Endothelial cell of umbilical vein (primary cell): ENCODE measurements around the gene EDN2. TPM values are rescaled to one million over a fixed set of nuclear protein-coding genes. Genes with fewer than 3 reads are reported as not detected.

ENCODE experiments used
- BruUV-seq: library from RNA; stranded (reverse); fragments of 400-500 nt; replicated peaks from 2 replicates; lab custom pipeline; 2021; lab: Mats Ljungman, UMichigan
- CTCF ChIA-PET: fragments of 300-600, 350-600 bp; sonication (Branson Sonifier 250); formaldehyde crosslinking; loops from one replicate; lab custom pipeline; 2021; ENCODE audit warnings: antibody characterized with exemption, inconsistent platforms; lab: Charles Lee
- POLR2A ChIA-PET: fragments of 300-600, 350-600 bp; sonication (Branson Sonifier 250); formaldehyde crosslinking; loops from one replicate; lab custom pipeline; 2021; ENCODE audit warnings: antibody characterized with exemption, inconsistent platforms; lab: Charles Lee
- DNase-seq: peaks from one replicate; pipeline ENCODE4 v3.0.0-alpha.2; 2011; ENCODE audit warnings: low read depth, low spot score
- FAIRE-seq: peaks from 2 replicates; lab custom pipeline; 2011; peaks lifted over from hg19 to GRCh38; lab: Jason Lieb, UNC
- H2AFZ ChIP-seq: 2 replicates; pipeline ENCODE4 v1.6.0; 2012; ENCODE audit warnings: low read depth, low read length, control low read depth, inconsistent platforms
- H3K27ac ChIP-seq: 2 replicates; pipeline ENCODE4 v1.5.1; 2011; ENCODE audit warnings: low read depth, mild to moderate bottlenecking, control low read depth, low read length, moderate library complexity; ENCODE audit not compliant: insufficient read depth
- H3K27me3 ChIP-seq, 2 experiments: 2 replicates each; pipeline versions ENCODE4 v1.6.0 to v1.6.1; 2011; ENCODE audit warnings: low read length in 2 of 2, mixed read lengths in 1 of 2; ENCODE audit not compliant: control insufficient read depth in 2 of 2, insufficient read depth in 2 of 2
- H3K36me3 ChIP-seq, 2 experiments: 2 replicates in 1 of 2; 3 replicates in 1 of 2; pipeline ENCODE4 v1.5.1; 2011; ENCODE audit warnings: low read length in 2 of 2, mild to moderate bottlenecking in 1 of 2, moderate library complexity in 1 of 2; ENCODE audit not compliant: control insufficient read depth in 2 of 2, insufficient read depth in 2 of 2; ENCODE audit errors: extremely low read depth in 1 of 2
- H3K4me1 ChIP-seq: 3 replicates; pipeline ENCODE4 v1.5.1; 2011; ENCODE audit warnings: mild to moderate bottlenecking, low read length; ENCODE audit not compliant: control insufficient read depth, insufficient read depth; ENCODE audit errors: extremely low read depth
- H3K4me2 ChIP-seq: 2 replicates; pipeline ENCODE4 v1.6.1; 2011; ENCODE audit warnings: low read length, control low read depth, mixed read lengths; ENCODE audit not compliant: insufficient read depth
- H3K4me3 ChIP-seq, 3 experiments: fragments of 200-600 bp in 1 of 3; sonication (generic), shearing (Covaris generic) in 1 of 3; replicated peaks in 1 of 3; 2 replicates each; pipeline ENCODE4 v1.5.1; 2011 to 2016; ENCODE audit warnings: control low read depth in 3 of 3, low read length in 3 of 3, mild to moderate bottlenecking in 2 of 3, inconsistent platforms in 1 of 3, low read depth in 1 of 3, moderate library complexity in 1 of 3; ENCODE audit not compliant: insufficient read depth in 1 of 3
- H3K79me2 ChIP-seq: 2 replicates; pipeline ENCODE4 v1.6.0; 2012; ENCODE audit warnings: low read length, inconsistent platforms; ENCODE audit not compliant: control insufficient read depth, insufficient read depth
- H3K9ac ChIP-seq: replicated peaks from 2 replicates; pipeline ENCODE3; 2011; ENCODE audit warnings: low read length, control low read depth; ENCODE audit not compliant: insufficient read depth; ENCODE audit errors: extremely low read depth
- H3K9me1 ChIP-seq: replicated peaks from 3 replicates; pipeline ENCODE4 v1.6.0; 2011; ENCODE audit warnings: mild to moderate bottlenecking, low read length; ENCODE audit not compliant: control insufficient read depth, insufficient read depth; ENCODE audit errors: extremely low read depth
- H3K9me3 ChIP-seq: replicated peaks from 2 replicates; pipeline ENCODE4 v1.5.1; 2012; ENCODE audit warnings: low read length, inconsistent platforms; ENCODE audit not compliant: control insufficient read depth, insufficient read depth
- H4K20me1 ChIP-seq: replicated peaks from 2 replicates; pipeline ENCODE3; 2011; ENCODE audit warnings: mild to moderate bottlenecking, low read length; ENCODE audit not compliant: control insufficient read depth, insufficient read depth; ENCODE audit errors: extremely low read depth
- EZH2 ChIP-seq: IDR thresholded peaks from 2 replicates; pipeline ENCODE4 v1.6.1; 2012; ENCODE audit warnings: borderline replicate concordance, low read depth, mild to moderate bottlenecking, moderate library complexity, low read length, inconsistent platforms; ENCODE audit not compliant: severe bottlenecking
- FOS ChIP-seq: IDR thresholded peaks from 2 replicates; pipeline ENCODE4 v1.6.1; 2011; ENCODE audit warnings: mild to moderate bottlenecking, low read length, moderate library complexity, borderline replicate concordance; ENCODE audit not compliant: insufficient read depth
- GATA2 ChIP-seq: IDR thresholded peaks from 2 replicates; pipeline ENCODE4 v1.7.0; 2011; ENCODE audit warnings: low read depth, mild to moderate bottlenecking, moderate library complexity, mixed read lengths, low read length; ENCODE audit not compliant: insufficient read length, insufficient read depth
- JUN ChIP-seq: IDR thresholded peaks from 2 replicates; pipeline ENCODE4 v1.6.1; 2011; ENCODE audit warnings: borderline replicate concordance, low read depth; ENCODE audit not compliant: insufficient read length, insufficient read depth
- MYC ChIP-seq: IDR thresholded peaks from one replicate; pipeline ENCODE4 v1.6.1; 2011; ENCODE audit warnings: mild to moderate bottlenecking, low read depth, low read length
- POLR2A ChIP-seq: IDR thresholded peaks from 2 replicates; pipeline ENCODE4 v1.6.1; 2012; ENCODE audit warnings: low read depth, mild to moderate bottlenecking, control low read depth, low read length
- POLR2AphosphoS5 ChIP-seq: IDR thresholded peaks from 2 replicates; pipeline ENCODE4 v1.6.1; 2012; ENCODE audit warnings: low read depth, mild to moderate bottlenecking, control low read depth, low read length, moderate library complexity; ENCODE audit not compliant: insufficient read depth
- dilution Hi-C: fragments of 300-500 bp; cut with MboI; formaldehyde crosslinking; loops from one replicate; pipeline ENCODE4 v1.15.0; 2019; ENCODE audit warnings: low sequenced_read_pairs; ENCODE audit not compliant: extremely low pct_ligation_motif_present
- intact Hi-C: fragments of 100-400 bp; cut with micrococcal nuclease; formaldehyde crosslinking; loops from one replicate; pipeline ENCODE4 v1.10.0; 2022
- polyA plus RNA-seq, 4 experiments: library from polyadenylated mRNA; depleted of rRNA in 3 of 4; stranded (reverse) in 3 of 4; unstranded in 1 of 4; fragments of >200 nt; gene quantifications; 2 replicates each; pipeline versions ENCODE4 v1.2.1 to v1.2.3, GENCODE V29; 2011 to 2012; ENCODE audit warnings: missing spikeins in 1 of 4
- total RNA-seq: library from RNA; stranded (reverse); gene quantifications from 2 replicates; pipeline ENCODE4 v1.2.3, GENCODE V29; 2021
- TF ChIP-seq, protein P1 (sequence below): IDR thresholded peaks from 2 replicates; pipeline ENCODE4 v1.6.1; 2011; ENCODE audit not compliant: insufficient read depth, insufficient read length
- TF ChIP-seq, protein P2 (sequence below), 2 donors: IDR thresholded peaks; 1 replicate in 1 of 2; 2 replicates in 1 of 2; pipeline ENCODE4 v1.5.1; 2011; ENCODE audit warnings: low read length in 2 of 2, mild to moderate bottlenecking in 2 of 2, moderate library complexity in 2 of 2, control low read depth in 1 of 2, inconsistent platforms in 1 of 2, low read depth in 1 of 2; ENCODE audit not compliant: insufficient read depth in 1 of 2; ENCODE audit errors: extremely low read depth in 1 of 2

Gene EDN2
- total and polyA plus RNA-seq, 2 donors (not counting 3 experiments of a cell fraction or from before 2014, with no cell fraction given) = not detected

GRCh38 chr1:41526956-41527561 is 42.6 kb upstream of the EDN2 start:
- FAIRE-seq = no peak

More at GRCh38 chr1:41526956-41527561, 42.6 kb upstream of the EDN2 start:
- intact Hi-C loops (no loop called here), dilution Hi-C loops (no loop called here)
- Histone ChIP-seq H3K9me3 (no peaks in the 10 kb centered on the region), H3K4me1 (no peaks in the 10 kb centered on the region), H3K9me1 (no peaks in the 10 kb centered on the region), H3K27ac (no peak overlapping the region), H3K4me3 (no peak overlapping the region), H3K9ac (no peak overlapping the region), H3K27me3 (no peaks in the 10 kb centered on the region), H2AFZ (no peak overlapping the region), H4K20me1 (no peaks in the 10 kb centered on the region), H3K79me2 (no peaks in the 10 kb centered on the region), H3K4me2 (no peak overlapping the region), H3K36me3 (no peaks in the 10 kb centered on the region)
- BruUV-seq = no TSS peak
- POLR2A ChIA-PET = no interaction called here
- DNase-seq = no peak
- TF ChIP-seq JUN (no peak), POLR2AphosphoS5 (no peak), MYC (no peak), FOS (no peak), POLR2A (no peak), EZH2 (no peak), GATA2 (no peak)
- TF ChIP-seq, protein P1, sequence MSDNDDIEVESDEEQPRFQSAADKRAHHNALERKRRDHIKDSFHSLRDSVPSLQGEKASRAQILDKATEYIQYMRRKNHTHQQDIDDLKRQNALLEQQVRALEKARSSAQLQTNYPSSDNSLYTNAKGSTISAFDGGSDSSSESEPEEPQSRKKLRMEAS = no peak
- TF ChIP-seq, protein P2, sequence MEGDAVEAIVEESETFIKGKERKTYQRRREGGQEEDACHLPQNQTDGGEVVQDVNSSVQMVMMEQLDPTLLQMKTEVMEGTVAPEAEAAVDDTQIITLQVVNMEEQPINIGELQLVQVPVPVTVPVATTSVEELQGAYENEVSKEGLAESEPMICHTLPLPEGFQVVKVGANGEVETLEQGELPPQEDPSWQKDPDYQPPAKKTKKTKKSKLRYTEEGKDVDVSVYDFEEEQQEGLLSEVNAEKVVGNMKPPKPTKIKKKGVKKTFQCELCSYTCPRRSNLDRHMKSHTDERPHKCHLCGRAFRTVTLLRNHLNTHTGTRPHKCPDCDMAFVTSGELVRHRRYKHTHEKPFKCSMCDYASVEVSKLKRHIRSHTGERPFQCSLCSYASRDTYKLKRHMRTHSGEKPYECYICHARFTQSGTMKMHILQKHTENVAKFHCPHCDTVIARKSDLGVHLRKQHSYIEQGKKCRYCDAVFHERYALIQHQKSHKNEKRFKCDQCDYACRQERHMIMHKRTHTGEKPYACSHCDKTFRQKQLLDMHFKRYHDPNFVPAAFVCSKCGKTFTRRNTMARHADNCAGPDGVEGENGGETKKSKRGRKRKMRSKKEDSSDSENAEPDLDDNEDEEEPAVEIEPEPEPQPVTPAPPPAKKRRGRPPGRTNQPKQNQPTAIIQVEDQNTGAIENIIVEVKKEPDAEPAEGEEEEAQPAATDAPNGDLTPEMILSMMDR (IDR thresholded peaks at IDR 0.05; ENCODE audit: extremely low read depth in 1 of 2, insufficient read depth in 1 of 2, low read depth in 1 of 2, low read length in 2 of 2) = no peak
- CTCF ChIA-PET = no interaction called here
